ENCODE data around the gene LYPLAL1. TPM values are rescaled to one million over a fixed set of nuclear protein-coding genes. Genes with fewer than 3 reads are reported as not detected.

Gene LYPLAL1
- total RNA-seq, 1 experiment from 2014 or later, result 20.7 TPM

DNA sequence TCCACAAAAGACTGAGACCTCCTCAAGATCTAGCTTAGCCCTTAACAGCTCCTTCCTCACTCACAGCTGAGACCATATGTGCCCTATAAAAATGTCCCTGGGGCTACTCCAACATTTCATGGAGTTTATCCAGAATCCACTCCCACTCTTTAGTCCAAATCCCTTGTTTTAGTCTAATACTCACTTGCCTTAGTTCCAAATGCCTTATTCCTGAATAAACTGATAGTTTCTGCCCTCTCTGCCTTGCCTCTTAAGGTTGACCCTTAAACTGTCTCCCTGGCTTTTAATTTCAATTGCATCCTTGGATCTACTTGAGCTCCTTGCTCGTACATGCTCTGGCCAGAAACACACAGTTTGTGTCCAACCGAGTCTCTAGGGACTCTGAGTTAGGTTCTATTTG lies 47.3 kb upstream of the LYPLAL1 start:
- Mint-ChIP-seq H3K4me1 (no peaks in the 10 kb centered on the region), H3K27me3 (ENCODE audit: low read depth) (no peaks in the 10 kb centered on the region), H3K4me3 (no peak overlapping the region), H3K9me3 (no peaks in the 10 kb centered on the region), H3K27ac (no peak overlapping the region), H3K36me3 (no peaks in the 10 kb centered on the region)
- CTCF ChIA-PET, result no interaction called here
- ATAC-seq (no peak), DNase-seq (ENCODE audit: low spot score) (no peak)
- TF ChIP-seq JUN (CRISPR knock-in tag; IDR thresholded peaks at IDR 0.05) (no peak), SOX15 (CRISPR knock-in tag; IDR thresholded peaks at IDR 0.05) (no peak), EMX1 (CRISPR knock-in tag; IDR thresholded peaks at IDR 0.05) (no peak), FOXJ3 (CRISPR knock-in tag; IDR thresholded peaks at IDR 0.05; ENCODE audit: borderline replicate concordance) (no peak), GABPB1 (CRISPR knock-in tag; IDR thresholded peaks at IDR 0.05) (no peak), USF1 (CRISPR knock-in tag; IDR thresholded peaks at IDR 0.05) (no peak)
- POLR2A ChIA-PET, result no interaction called here

GRCh38 chr1:219128957-219129356 lies 44.7 kb upstream of the LYPLAL1 start:
- ATAC-seq (no peak), DNase-seq (ENCODE audit: low spot score) (no peak)
- ChIA-PET CTCF (no interaction called here), POLR2A (no interaction called here)
- no peaks in the 10 kb centered on the region for H3K36me3 Mint-ChIP-seq
- H3K4me1 Mint-ChIP-seq, result peaks cover 5% of the 10 kb centered on the region
- H3K4me3 Mint-ChIP-seq, result no peak overlapping the region
- TF ChIP-seq MYBL2 (CRISPR knock-in tag; IDR thresholded peaks at IDR 0.05), result no peak
- no peak for TF ChIP-seq NR1H2 (CRISPR knock-in tag; IDR thresholded peaks at IDR 0.05)
- no peak for TF ChIP-seq ZNF263 (CRISPR knock-in tag; IDR thresholded peaks at IDR 0.05; ENCODE audit: low read depth)
- no peak for TF ChIP-seq OVOL2 (CRISPR knock-in tag; IDR thresholded peaks at IDR 0.05; ENCODE audit: borderline replicate concordance)
- no peak overlapping the region for H3K27ac Mint-ChIP-seq
- no peaks in the 10 kb centered on the region for H3K27me3 Mint-ChIP-seq (ENCODE audit: low read depth)
- no peaks in the 10 kb centered on the region for H3K9me3 Mint-ChIP-seq

DNA sequence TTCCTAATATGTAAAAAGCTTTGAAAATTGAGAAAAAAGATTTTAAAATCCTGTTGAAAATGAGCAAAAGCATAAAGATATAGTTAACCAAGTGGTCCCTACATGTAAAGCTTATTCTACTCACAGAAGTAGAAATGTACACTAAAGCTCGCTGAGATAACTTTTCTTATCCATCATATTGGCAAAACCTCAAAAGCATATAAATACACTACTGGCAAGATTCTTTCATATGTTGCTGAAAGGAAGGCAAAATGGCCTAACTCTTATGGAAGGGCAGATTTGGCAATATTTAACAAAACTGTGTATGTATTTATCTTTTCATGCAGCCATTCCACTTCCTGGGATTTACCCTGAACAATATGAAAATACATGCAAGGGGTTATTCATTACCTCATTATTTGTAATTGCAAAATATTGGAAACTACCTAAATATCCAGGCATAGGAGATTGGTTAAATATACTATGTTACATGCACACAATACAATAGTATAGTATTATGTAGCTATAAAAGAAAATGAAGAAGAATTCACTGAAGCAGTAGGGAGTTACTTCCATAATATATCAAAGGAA lies 43.2 kb upstream of the LYPLAL1 start:
- no peak for ATAC-seq
- Mint-ChIP-seq H3K27ac (no peak overlapping the region), H3K4me3 (no peak overlapping the region), H3K4me1 (peaks cover 5% of the 10 kb centered on the region), H3K27me3 (ENCODE audit: low read depth) (no peaks in the 10 kb centered on the region), H3K9me3 (no peaks in the 10 kb centered on the region), H3K36me3 (no peaks in the 10 kb centered on the region)
- ChIA-PET POLR2A (no interaction called here), CTCF (no interaction called here)
- DNase-seq (ENCODE audit: low spot score), result no peak
- TF ChIP-seq, protein P1, sequence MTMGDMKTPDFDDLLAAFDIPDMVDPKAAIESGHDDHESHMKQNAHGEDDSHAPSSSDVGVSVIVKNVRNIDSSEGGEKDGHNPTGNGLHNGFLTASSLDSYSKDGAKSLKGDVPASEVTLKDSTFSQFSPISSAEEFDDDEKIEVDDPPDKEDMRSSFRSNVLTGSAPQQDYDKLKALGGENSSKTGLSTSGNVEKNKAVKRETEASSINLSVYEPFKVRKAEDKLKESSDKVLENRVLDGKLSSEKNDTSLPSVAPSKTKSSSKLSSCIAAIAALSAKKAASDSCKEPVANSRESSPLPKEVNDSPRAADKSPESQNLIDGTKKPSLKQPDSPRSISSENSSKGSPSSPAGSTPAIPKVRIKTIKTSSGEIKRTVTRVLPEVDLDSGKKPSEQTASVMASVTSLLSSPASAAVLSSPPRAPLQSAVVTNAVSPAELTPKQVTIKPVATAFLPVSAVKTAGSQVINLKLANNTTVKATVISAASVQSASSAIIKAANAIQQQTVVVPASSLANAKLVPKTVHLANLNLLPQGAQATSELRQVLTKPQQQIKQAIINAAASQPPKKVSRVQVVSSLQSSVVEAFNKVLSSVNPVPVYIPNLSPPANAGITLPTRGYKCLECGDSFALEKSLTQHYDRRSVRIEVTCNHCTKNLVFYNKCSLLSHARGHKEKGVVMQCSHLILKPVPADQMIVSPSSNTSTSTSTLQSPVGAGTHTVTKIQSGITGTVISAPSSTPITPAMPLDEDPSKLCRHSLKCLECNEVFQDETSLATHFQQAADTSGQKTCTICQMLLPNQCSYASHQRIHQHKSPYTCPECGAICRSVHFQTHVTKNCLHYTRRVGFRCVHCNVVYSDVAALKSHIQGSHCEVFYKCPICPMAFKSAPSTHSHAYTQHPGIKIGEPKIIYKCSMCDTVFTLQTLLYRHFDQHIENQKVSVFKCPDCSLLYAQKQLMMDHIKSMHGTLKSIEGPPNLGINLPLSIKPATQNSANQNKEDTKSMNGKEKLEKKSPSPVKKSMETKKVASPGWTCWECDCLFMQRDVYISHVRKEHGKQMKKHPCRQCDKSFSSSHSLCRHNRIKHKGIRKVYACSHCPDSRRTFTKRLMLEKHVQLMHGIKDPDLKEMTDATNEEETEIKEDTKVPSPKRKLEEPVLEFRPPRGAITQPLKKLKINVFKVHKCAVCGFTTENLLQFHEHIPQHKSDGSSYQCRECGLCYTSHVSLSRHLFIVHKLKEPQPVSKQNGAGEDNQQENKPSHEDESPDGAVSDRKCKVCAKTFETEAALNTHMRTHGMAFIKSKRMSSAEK (CRISPR knock-in tag; IDR thresholded peaks at IDR 0.05; ENCODE audit: borderline replicate concordance), result no peak
- no peak for TF ChIP-seq E2F4 (CRISPR knock-in tag; IDR thresholded peaks at IDR 0.05; ENCODE audit: borderline replicate concordance, low read depth)
- TF ChIP-seq, protein P2, sequence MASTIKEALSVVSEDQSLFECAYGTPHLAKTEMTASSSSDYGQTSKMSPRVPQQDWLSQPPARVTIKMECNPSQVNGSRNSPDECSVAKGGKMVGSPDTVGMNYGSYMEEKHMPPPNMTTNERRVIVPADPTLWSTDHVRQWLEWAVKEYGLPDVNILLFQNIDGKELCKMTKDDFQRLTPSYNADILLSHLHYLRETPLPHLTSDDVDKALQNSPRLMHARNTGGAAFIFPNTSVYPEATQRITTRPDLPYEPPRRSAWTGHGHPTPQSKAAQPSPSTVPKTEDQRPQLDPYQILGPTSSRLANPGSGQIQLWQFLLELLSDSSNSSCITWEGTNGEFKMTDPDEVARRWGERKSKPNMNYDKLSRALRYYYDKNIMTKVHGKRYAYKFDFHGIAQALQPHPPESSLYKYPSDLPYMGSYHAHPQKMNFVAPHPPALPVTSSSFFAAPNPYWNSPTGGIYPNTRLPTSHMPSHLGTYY (CRISPR knock-in tag; IDR thresholded peaks at IDR 0.05), result no peak
- no peak for TF ChIP-seq STAT6 (CRISPR knock-in tag; conservative IDR thresholded peaks at IDR 0.05; ENCODE audit: low read depth)
- TF ChIP-seq ETV6 (CRISPR knock-in tag; IDR thresholded peaks at IDR 0.05), result no peak
- no peak for TF ChIP-seq GTF2I (CRISPR knock-in tag; conservative IDR thresholded peaks at IDR 0.05)
- TF ChIP-seq ZNF121 (CRISPR knock-in tag; IDR thresholded peaks at IDR 0.05), result no peak
- TF ChIP-seq, protein P3, sequence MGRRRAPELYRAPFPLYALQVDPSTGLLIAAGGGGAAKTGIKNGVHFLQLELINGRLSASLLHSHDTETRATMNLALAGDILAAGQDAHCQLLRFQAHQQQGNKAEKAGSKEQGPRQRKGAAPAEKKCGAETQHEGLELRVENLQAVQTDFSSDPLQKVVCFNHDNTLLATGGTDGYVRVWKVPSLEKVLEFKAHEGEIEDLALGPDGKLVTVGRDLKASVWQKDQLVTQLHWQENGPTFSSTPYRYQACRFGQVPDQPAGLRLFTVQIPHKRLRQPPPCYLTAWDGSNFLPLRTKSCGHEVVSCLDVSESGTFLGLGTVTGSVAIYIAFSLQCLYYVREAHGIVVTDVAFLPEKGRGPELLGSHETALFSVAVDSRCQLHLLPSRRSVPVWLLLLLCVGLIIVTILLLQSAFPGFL (CRISPR knock-in tag; IDR thresholded peaks at IDR 0.05; ENCODE audit: borderline replicate concordance), result no peak

Measured in WTC11 (cell line).